Measurements from ENCODE around the gene WDR7.

DNA sequence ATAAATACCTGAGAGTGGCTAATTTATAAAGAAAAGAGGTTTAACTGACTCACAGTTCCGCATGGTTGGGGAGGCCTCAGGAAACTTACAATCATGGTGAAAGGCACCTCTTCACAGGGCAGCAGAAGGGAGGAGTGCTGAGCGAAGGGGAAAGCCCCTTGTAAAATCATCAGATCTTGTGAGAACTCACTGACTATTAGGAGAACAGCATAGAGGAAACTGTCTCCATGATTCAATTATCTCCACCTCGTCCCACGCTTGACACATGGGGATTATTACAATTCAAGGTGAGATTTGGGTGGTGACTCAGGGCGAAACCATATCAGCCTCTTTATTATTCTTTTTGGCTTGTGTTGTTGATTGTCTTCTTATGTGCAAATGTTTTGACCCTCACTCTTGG lies 76.2 kb downstream of the WDR7 start:
- TF ChIP-seq, protein P1, sequence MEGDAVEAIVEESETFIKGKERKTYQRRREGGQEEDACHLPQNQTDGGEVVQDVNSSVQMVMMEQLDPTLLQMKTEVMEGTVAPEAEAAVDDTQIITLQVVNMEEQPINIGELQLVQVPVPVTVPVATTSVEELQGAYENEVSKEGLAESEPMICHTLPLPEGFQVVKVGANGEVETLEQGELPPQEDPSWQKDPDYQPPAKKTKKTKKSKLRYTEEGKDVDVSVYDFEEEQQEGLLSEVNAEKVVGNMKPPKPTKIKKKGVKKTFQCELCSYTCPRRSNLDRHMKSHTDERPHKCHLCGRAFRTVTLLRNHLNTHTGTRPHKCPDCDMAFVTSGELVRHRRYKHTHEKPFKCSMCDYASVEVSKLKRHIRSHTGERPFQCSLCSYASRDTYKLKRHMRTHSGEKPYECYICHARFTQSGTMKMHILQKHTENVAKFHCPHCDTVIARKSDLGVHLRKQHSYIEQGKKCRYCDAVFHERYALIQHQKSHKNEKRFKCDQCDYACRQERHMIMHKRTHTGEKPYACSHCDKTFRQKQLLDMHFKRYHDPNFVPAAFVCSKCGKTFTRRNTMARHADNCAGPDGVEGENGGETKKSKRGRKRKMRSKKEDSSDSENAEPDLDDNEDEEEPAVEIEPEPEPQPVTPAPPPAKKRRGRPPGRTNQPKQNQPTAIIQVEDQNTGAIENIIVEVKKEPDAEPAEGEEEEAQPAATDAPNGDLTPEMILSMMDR (conservative IDR thresholded peaks at IDR 0.05; ENCODE audit: low read depth, low read length) = no peak
- TF ChIP-seq POLR2A (IDR thresholded peaks at IDR 0.05; ENCODE audit: low read depth, low read length) = no peak
